HepG2 (cell line): ENCODE results near the gene CAST.

Source experiments
- AKAP8 ChIP-seq: sonication (generic); formaldehyde crosslinking; IDR thresholded peaks from 2 replicates; pipeline ENCODE4 v1.5.1; 2020; ENCODE audit warnings: mild to moderate bottlenecking, missing genetic modification reagents
- ARNT ChIP-seq: fragments of 450-650 bp; IDR thresholded peaks from 2 replicates; pipeline ENCODE4 v1.6.1; 2017
- SMC3 ChIP-seq: IDR thresholded peaks from 2 replicates; pipeline ENCODE4 v1.6.1; 2011; ENCODE audit warnings: low read length, improper control_type of control experiment
- ZFP36L2 ChIP-seq: sonication (generic); formaldehyde crosslinking; IDR thresholded peaks from 2 replicates; pipeline ENCODE4 v1.4.0; 2020; ENCODE audit warnings: missing genetic modification reagents
- ZNF782 ChIP-seq: sonication (generic); formaldehyde crosslinking; IDR thresholded peaks from 2 replicates; pipeline ENCODE4 v1.4.0; 2020; ENCODE audit warnings: missing genetic modification reagents, mild to moderate bottlenecking, borderline replicate concordance

DNA sequence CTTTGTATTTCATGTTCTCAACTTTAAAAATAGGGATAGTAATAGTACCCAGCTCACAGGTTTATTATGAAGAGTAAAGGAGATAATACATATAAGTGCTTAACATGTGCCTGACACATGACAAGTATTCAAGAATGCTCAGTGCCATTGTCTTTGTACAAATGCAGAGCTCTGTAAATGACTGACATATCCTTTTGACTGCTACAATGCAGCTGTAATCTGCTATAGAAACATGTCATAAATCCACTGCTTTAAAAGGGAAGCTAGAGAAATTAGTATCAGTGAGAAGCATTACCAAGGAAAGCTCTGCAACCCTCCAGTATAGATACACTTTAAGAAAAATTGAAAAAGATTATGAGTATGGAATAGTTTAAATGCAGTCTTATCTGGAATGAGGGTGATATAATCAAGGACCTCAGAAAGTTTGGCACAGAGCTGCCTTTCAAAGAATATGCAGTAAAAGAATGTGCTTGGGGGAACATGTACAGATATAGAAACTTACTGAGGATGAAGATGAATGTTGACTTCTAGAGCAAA lies 127.7 kb downstream of the CAST start:
- TF ChIP-seq SMC3 (no peak), AKAP8 (CRISPR knock-in tag) (no peak), ZFP36L2 (CRISPR knock-in tag) (no peak), ARNT (no peak), ZNF782 (CRISPR knock-in tag) (no peak)
